ENCODE data around the gene TIGD4.

Gene TIGD4

DNA sequence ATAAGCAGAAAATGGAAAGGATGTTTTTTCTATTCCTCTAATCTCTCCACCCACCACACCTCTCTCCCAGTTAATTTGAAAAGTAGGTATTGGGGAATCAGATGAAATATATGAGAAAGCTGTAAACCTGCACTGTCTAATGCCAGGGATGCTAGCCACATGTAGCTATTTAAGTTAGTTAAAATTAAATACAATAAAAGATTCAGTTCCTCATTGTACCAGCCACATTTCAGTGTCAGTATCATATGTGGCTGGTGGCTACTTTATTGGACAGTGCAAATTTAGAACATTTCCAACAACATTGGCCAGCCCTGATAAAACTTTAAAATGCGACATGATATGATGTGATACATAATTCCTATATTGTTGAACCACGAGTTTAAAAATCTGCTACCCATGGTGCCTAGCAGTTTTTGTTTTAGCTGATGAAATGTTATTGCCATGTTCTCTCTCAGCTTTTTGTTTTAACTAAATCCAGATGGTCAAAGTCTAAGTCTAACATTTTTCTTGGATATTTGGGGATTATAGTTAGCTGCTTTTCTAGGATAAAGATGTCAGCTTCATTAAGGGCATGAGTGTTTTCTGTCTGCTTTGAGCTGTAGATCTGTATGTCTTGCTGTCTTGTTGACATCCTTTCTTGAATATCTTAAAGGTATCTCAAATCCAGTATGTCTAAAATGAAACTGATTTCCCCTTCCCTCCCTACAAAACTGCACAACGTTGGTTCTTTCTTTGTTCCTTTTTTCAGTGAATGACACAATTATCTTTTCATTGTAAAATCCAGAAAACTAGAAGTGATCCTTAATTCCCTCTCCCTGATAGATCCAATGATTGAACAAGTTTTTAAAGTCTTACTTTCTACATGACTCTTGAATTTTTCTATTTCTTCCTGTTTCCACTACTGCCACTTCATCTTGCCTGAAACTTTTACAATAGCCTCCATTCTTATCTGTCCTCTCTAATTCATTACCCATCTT is 6.4 kb upstream of the TIGD4 start:
- CTCF ChIA-PET: interaction anchor here (0.6 kb wide), 1 partner anchor 1276 kb away, joined by 3 read pairs; no protein-coding TSS in a partner anchor
- POLR2A ChIA-PET: no interaction called here
- DNase-seq (ENCODE audit: extremely low spot score): no peak
- TF ChIP-seq, protein P1, sequence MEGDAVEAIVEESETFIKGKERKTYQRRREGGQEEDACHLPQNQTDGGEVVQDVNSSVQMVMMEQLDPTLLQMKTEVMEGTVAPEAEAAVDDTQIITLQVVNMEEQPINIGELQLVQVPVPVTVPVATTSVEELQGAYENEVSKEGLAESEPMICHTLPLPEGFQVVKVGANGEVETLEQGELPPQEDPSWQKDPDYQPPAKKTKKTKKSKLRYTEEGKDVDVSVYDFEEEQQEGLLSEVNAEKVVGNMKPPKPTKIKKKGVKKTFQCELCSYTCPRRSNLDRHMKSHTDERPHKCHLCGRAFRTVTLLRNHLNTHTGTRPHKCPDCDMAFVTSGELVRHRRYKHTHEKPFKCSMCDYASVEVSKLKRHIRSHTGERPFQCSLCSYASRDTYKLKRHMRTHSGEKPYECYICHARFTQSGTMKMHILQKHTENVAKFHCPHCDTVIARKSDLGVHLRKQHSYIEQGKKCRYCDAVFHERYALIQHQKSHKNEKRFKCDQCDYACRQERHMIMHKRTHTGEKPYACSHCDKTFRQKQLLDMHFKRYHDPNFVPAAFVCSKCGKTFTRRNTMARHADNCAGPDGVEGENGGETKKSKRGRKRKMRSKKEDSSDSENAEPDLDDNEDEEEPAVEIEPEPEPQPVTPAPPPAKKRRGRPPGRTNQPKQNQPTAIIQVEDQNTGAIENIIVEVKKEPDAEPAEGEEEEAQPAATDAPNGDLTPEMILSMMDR (IDR thresholded peaks at IDR 0.05; ENCODE audit: control extremely low read depth, extremely low read depth, low read depth, missing control alignments): no peak

DNA sequence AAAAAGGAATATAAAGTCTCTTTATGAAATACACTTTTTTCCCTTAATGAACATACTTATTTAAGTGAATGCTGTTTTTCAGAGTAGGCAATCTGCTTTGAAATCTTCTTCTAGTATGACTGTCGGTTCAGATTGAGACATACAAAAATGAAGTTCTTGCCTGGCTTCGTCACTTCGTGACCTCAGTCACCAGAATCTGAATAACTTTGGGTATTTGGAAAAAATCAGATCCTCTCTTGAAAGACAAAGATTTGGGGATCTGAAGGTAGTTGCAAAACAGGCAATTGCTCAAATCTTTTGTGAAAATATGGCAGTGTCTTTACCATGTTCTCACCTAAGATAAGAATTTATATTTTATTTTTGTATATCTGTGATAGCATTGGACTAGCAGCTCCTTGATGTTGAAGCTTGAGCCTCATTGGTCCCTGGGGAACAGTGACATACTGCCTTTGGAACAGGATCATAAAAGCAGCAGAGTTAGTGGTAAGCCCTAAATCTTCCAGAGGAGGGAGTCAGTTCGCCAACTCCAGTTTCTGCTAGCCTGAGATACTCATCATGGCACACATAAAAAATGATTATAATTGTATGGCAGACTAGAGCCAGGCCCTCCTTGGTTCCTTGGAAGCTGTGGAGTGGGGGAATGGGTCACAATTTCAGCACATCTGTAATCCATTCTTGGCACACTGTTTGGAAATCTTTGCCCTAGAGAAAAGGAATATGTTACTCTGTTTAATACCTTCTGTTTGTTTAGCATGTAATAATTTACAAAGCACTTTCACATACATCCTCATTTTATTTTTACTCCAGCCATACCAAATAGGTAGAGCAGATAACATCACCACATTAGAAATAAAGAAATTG is 5.2 kb upstream of the TIGD4 start:
- TF ChIP-seq, protein P1 (IDR thresholded peaks at IDR 0.05; ENCODE audit: control extremely low read depth, extremely low read depth, low read depth, missing control alignments): no peak
- ChIA-PET POLR2A (no interaction called here), CTCF (interaction anchor here (0.6 kb wide), 1 partner anchor 1275 kb away, joined by 3 read pairs; no protein-coding TSS in a partner anchor)
- DNase-seq (ENCODE audit: extremely low spot score): no peak

DNA sequence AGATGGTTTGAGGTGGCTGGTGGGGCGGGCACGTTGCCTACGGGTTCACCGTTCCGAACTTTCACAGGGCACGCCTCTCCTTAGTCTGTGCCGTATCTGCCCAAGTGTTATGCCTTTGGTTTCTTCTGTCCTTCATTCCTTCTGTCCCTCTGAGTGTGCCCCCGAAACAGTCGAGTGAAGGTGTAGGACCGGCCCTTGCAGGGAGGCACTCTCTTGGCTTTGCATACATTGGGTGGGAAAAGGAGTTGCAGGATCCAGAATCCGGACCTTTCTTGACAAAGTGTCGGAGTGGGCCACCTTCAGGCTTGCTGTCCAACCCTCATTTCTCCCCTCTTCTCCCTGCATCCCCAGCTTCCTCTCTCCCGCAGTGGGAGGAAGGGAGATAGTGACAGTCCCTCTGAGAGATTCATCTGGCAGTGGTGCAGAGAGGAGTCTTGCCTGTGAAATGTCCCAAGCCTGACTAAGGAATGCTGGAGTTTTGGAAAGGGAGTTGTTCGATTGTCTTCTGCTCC is 793 bp upstream of the TIGD4 start:
- POLR2A ChIA-PET: no interaction called here

DNA sequence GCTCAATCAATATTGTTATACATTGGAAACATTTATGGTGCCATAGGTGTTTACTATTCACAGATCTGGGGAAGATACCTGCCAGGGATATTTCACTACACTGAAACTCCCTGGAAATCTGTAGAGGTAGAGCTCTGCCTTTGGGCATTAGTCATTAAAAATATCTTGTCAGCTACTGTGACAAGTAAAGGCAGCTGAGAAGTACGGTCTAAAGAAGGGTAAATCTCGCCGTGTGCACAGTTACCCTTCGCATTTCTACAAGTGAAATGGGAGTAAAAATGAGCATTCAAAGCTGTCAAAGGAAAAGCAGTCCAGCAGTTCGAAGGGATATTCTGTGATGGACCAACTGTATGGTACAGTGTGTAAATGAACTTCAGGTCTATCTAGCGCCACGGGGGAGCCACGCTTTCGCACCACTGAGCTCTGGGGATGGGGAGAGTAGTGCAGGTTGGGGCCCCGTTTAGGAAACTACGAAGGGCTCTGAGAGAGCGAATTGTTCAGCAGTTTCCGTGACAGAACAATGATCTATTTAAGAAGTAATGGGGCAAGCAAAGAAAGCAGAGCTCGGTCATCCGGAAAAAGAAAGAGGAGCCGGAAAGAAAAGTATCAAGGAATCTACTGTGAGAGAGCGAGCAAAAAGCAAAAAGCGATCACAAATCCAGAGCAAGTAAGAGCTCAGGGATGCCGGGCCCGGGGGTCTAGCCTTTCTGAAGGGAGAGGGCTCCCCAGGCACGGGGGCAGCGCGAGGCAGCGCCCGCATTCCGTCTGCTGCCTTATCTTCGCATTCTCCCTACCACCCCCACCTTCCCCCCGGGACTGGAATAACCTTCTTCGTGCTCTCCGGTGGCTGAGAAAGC is 646 bp downstream of the TIGD4 start:
- ChIA-PET POLR2A (interaction anchor here (0.5 kb wide), 1 partner anchor 1045 kb away, joined by 4 read pairs; no protein-coding TSS in a partner anchor), CTCF (interaction anchor here (0.8 to 2.8 kb wide), 19 partner anchors 10 to 377 kb away, joined by 3 to 31 read pairs (median 4); no protein-coding TSS in a partner anchor)
- peak; percentile 25 for DNase-seq (ENCODE audit: extremely low spot score)
- TF ChIP-seq, protein P1 (IDR thresholded peaks at IDR 0.05; ENCODE audit: control extremely low read depth, extremely low read depth, low read depth, missing control alignments): no peak

More for the DNA sequence above, 793 bp upstream of the TIGD4 start:
- CTCF ChIA-PET: interaction anchor here (1.1 to 2.8 kb wide), 5 partner anchors 9 to 329 kb away, joined by 3 to 31 read pairs (median 4); no protein-coding TSS in a partner anchor
- TF ChIP-seq, protein P1 (IDR thresholded peaks at IDR 0.05; ENCODE audit: control extremely low read depth, extremely low read depth, low read depth, missing control alignments): no peak
- DNase-seq (ENCODE audit: extremely low spot score): no peak

DNA sequence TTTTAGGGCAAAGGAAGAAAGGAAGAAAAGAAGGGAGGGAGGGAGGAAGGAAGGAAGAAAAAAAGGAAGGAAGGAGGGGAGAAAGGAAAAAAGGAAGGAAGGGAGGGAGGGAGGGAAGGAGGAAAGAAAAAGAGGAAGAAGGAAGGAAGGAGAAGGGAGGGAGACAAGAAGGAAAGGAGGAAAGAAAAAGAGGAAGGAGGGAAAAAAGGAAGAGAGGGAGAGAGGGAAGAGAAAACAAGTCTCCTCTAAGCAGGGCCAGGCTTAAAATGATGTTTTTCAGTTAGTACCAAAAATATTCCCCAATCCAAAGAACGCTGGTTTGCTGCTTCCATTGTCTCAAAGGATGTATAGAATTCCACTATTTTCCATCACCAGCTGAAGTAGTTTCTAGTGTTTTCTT is 2.0 kb downstream of the TIGD4 start:
- DNase-seq (ENCODE audit: extremely low spot score): no peak
- POLR2A ChIA-PET: interaction anchor here (0.6 kb wide), 1 partner anchor 210 kb away, joined by 5 read pairs; no protein-coding TSS in a partner anchor
- CTCF ChIA-PET: interaction anchor here (1.7 to 2.8 kb wide), 4 partner anchors 12 to 363 kb away, joined by 4 to 21 read pairs (median 5); no protein-coding TSS in a partner anchor
- TF ChIP-seq, protein P1 (IDR thresholded peaks at IDR 0.05; ENCODE audit: control extremely low read depth, extremely low read depth, low read depth, missing control alignments): no peak
